K562 (cell line): ENCODE data around the gene WDR83. TPM values are rescaled to one million over a fixed set of nuclear protein-coding genes. Genes with fewer than 3 reads are reported as not detected.

Experiments used
- ASH1L ChIP-seq: fragments of 450-650 bp; IDR thresholded peaks from 2 replicates; pipeline ENCODE4 v1.6.1; 2018; ENCODE audit warnings: borderline replicate concordance, mild to moderate bottlenecking, low read depth; ENCODE audit not compliant: partially characterized antibody
- CREB3L1 ChIP-seq: fragments of 450-650 bp; IDR thresholded peaks from 2 replicates; pipeline ENCODE4 v1.6.1; 2014; ENCODE audit warnings: low read depth, mild to moderate bottlenecking, moderate library complexity, borderline replicate concordance
- E2F3 ChIP-seq: fragments of 250-450 bp; sonication (Bioruptor Pico); IDR thresholded peaks from 2 replicates; pipeline ENCODE4 v1.4.0; 2020; ENCODE audit warnings: mild to moderate bottlenecking
- KAT7 ChIP-seq: sonication (generic); formaldehyde crosslinking; IDR thresholded peaks from 2 replicates; pipeline ENCODE4 v1.8.0; 2022; ENCODE audit warnings: missing genetic modification reagents, mild to moderate bottlenecking, borderline replicate concordance
- KAT8 ChIP-seq: fragments of 450-650 bp; IDR thresholded peaks from 2 replicates; pipeline ENCODE4 v1.6.1; 2016; ENCODE audit warnings: low read depth, mild to moderate bottlenecking
- MNT ChIP-seq, 2 experiments: fragments of 450-650 bp; conservative IDR thresholded peaks; 2 replicates each; pipeline ENCODE4 v1.6.1; 2017; ENCODE audit warnings: mild to moderate bottlenecking in 2 of 2, moderate library complexity in 2 of 2
- MYC ChIP-seq, 2 experiments: fragments of 250-450 bp in 1 of 2; sonication (Bioruptor Pico) in 1 of 2; IDR thresholded peaks; 2 replicates each; pipeline versions ENCODE4 v1.5.1 to v1.6.1; 2012 to 2021; ENCODE audit warnings: low read depth in 2 of 2, borderline replicate concordance in 1 of 2, improper control_type of control experiment in 1 of 2, low read length in 1 of 2, mild to moderate bottlenecking in 1 of 2, moderate library complexity in 1 of 2
- NR2C2 ChIP-seq, 2 experiments: fragments of 200-800 bp in 1 of 2; sonication (Bioruptor generic) in 1 of 2; sonication (generic) in 1 of 2; formaldehyde crosslinking in 1 of 2; IDR thresholded peaks; 2 replicates each; pipeline versions ENCODE4 v1.6.1 to v1.8.0; 2016 to 2022; ENCODE audit warnings: mild to moderate bottlenecking in 1 of 2, missing compliant biosample characterization in 1 of 2, missing genetic modification characterization in 1 of 2, missing genetic modification reagents in 1 of 2
- TFE3 ChIP-seq: fragments of 450-650 bp; formaldehyde crosslinking; IDR thresholded peaks from 2 replicates; pipeline ENCODE4 v1.4.0; 2020; ENCODE audit warnings: mild to moderate bottlenecking, mixed read lengths
- ZNF165 ChIP-seq: fragments of 250-450 bp; sonication (Bioruptor Pico); IDR thresholded peaks from 2 replicates; pipeline ENCODE4 v1.4.0; 2020; ENCODE audit warnings: borderline replicate concordance
- ZNF184 ChIP-seq: sonication (generic); formaldehyde crosslinking; IDR thresholded peaks from 2 replicates; pipeline ENCODE4 v1.5.0; 2020; ENCODE audit warnings: missing genetic modification reagents
- ZNF217 ChIP-seq: sonication (generic); formaldehyde crosslinking; IDR thresholded peaks from 2 replicates; pipeline ENCODE4 v1.8.0; 2022; ENCODE audit warnings: mild to moderate bottlenecking, missing genetic modification reagents
- ZNF324 ChIP-seq: fragments of 250-450 bp; sonication (Bioruptor Pico); IDR thresholded peaks from 2 replicates; pipeline ENCODE4 v1.4.0; 2020; ENCODE audit warnings: mild to moderate bottlenecking
- ZNF518B ChIP-seq: fragments of 250-450 bp; sonication (Bioruptor Pico); IDR thresholded peaks from 2 replicates; pipeline ENCODE4 v1.5.0; 2021; ENCODE audit warnings: mild to moderate bottlenecking, moderate library complexity
- ZNF695 ChIP-seq: fragments of 450-650 bp; formaldehyde crosslinking; IDR thresholded peaks from 2 replicates; pipeline ENCODE4 v1.4.0; 2020; ENCODE audit warnings: mild to moderate bottlenecking, moderate library complexity
- ZNF766 ChIP-seq: fragments of 200-800 bp; sonication (Bioruptor generic); conservative IDR thresholded peaks from 2 replicates; pipeline ENCODE4 v1.6.1; 2016; ENCODE audit warnings: missing genetic modification characterization, missing compliant biosample characterization
- ZNF780A ChIP-seq: fragments of 250-450 bp; sonication (Bioruptor Pico); IDR thresholded peaks from 2 replicates; pipeline ENCODE4 v1.5.0; 2021; ENCODE audit warnings: mild to moderate bottlenecking
- ZSCAN29 ChIP-seq: fragments of 450-650 bp; IDR thresholded peaks from 2 replicates; pipeline ENCODE4 v1.6.1; 2017
- polyA plus RNA-seq, 8 experiments: library from polyadenylated mRNA; depleted of rRNA in 4 of 8; stranded (reverse) in 5 of 8; unstranded in 3 of 8; fragments of >200 nt; fragmentation: Nextera tagmentation in 2 of 8; fragmentation: Illumina TruSeq in 1 of 8; extraction: Ambion mirVana in 2 of 8; extraction: Trizol in 1 of 8; gene quantifications; 2 replicates each; pipeline versions ENCODE4 v1.2.1 to v1.2.3, GENCODE V29; 2011 to 2014; ENCODE audit warnings: inconsistent platforms in 1 of 8, missing spikeins in 1 of 8
- total RNA-seq, 7 experiments: library from RNA; depleted of rRNA in 6 of 7; stranded (reverse); fragments of >200 nt in 6 of 7; fragmentation: Illumina TruSeq in 2 of 7; extraction: Trizol in 2 of 7; gene quantifications; 2 replicates each; pipeline versions ENCODE4 v1.2.1 to v1.2.3, GENCODE V29; 2011 to 2021; ENCODE audit warnings: low replicate concordance in 1 of 7

Gene WDR83
- total and polyA plus RNA-seq, 9 of the 15 experiments (the other 6 are each of a cell fraction or from before 2014, with no cell fraction given), result 0.52 to 21.3 (median 4.2) TPM

- TF ChIP-seq ZNF518B (CRISPR knock-in tag), result no peak
- TF ChIP-seq ZNF184, result no peak
- TF ChIP-seq ASH1L, result no peak
- TF ChIP-seq CREB3L1, result peak; percentile 79; the same call in 1 of the 2 replicates
- no peak for TF ChIP-seq ZNF324
- 0 out of 2 replicates have a peak, but pooled peaks have one; percentile 18 for TF ChIP-seq E2F3 (CRISPR knock-in tag)
- TF ChIP-seq ZNF780A (CRISPR knock-in tag), result no peak
- TF ChIP-seq NR2C2 (CRISPR knock-in tag; IDR thresholded peaks at IDR 0.05), result no peak
- TF ChIP-seq NR2C2 (tag; IDR thresholded peaks at IDR 0.05), result peak; percentile 83
- TF ChIP-seq MYC (IDR thresholded peaks at IDR 0.05; ENCODE audit: low read depth, low read length), result peak; percentile 91
- peak; percentile 74 for TF ChIP-seq MYC (CRISPR knock-in tag; IDR thresholded peaks at IDR 0.05; ENCODE audit: borderline replicate concordance, low read depth)
- no peak for TF ChIP-seq ZNF217
- TF ChIP-seq KAT7 (CRISPR knock-in tag), result 0 out of 2 replicates have a peak, but pooled peaks have one; percentile 66
- no peak for TF ChIP-seq ZNF695 (CRISPR knock-in tag)
- TF ChIP-seq ZNF766 (CRISPR knock-in tag), result peak; percentile 79; the same call in 1 of the 2 replicates
- TF ChIP-seq TFE3, result peak; percentile 100
- no peak for TF ChIP-seq KAT8
- peak; percentile 94 to 97 for TF ChIP-seq MNT (conservative IDR thresholded peaks at IDR 0.05)
- no peak for TF ChIP-seq ZNF165 (CRISPR knock-in tag)
- no peak for TF ChIP-seq ZSCAN29
Observed at GRCh38 chr19:12722566-12723380, 56.2 kb downstream of the WDR83 start (continued).
